Activated naive CD4-positive, alpha-beta T cell treated with Interleukin-2 at 50 U/mL for 16 hours (primary cell): ENCODE data around the gene SDK2.
A peak's percentile ranks its signal among the peaks of the same experiment; 100 is the strongest.

Experiments used
- DNase-seq: peaks from one replicate; pipeline ENCODE4 v3.0.0-alpha.2; 2020

SDK2 gene

DNA sequence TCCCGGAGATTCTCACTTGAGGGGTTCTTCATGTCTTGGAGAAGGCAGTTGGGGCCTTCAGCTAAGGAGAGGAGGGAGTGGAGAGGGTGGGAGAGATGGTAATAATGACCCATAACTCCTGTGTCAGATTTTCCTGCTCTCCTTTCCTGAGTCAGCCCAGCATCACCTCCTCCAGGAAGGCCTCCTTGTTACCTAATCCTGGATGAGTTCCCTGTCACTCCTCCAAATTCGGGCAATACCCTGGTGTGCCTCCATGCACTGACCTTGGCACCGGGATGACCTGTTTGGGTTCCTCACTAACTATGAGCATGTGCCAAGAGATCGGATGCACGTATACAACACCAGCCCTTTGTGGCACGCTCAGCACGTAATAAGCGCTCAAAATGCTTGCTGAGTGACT, 38.8 kb downstream of the SDK2 start:
- DNase-seq, result no peak

DNA sequence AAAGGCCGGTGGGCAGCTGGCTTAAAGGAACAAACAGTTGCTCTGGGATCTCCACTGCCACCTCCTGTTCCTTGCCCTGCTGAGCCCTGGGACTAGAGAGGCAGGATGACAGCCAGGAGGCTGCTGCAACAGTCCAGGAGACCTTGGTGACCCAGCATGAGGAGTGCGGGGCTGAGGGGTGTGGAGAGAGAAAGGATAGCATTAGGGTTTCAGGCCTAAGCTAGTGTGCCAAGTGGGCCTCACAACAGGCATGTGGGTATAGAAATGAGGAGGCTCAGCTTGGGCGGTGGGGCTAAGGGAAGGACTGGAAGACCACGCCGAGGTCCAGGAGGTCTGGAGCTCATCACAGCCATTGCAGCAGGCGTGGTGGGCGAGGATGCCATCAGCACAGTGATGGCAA, 39.8 kb downstream of the SDK2 start:
- no peak for DNase-seq

DNA sequence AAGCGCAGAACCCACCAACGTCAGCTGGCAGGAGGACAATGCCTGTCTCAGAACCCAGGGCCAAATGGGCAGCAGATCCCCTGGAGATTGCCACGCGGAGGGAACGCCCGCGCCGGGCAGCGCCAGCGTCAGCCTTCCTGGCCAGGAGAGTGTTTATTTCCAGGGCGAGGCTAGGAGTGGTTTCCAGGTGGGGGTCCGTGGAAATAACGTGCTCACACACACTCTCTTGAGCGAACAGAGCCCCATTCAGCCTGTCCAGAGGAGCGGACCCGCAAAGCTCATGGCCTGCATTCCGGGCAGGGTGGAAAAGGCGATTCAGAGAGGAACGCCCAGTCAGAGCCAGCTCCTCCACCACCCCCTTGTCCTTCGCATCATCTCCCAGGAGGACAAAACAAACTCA, 40.3 kb downstream of the SDK2 start:
- no peak for DNase-seq

DNA sequence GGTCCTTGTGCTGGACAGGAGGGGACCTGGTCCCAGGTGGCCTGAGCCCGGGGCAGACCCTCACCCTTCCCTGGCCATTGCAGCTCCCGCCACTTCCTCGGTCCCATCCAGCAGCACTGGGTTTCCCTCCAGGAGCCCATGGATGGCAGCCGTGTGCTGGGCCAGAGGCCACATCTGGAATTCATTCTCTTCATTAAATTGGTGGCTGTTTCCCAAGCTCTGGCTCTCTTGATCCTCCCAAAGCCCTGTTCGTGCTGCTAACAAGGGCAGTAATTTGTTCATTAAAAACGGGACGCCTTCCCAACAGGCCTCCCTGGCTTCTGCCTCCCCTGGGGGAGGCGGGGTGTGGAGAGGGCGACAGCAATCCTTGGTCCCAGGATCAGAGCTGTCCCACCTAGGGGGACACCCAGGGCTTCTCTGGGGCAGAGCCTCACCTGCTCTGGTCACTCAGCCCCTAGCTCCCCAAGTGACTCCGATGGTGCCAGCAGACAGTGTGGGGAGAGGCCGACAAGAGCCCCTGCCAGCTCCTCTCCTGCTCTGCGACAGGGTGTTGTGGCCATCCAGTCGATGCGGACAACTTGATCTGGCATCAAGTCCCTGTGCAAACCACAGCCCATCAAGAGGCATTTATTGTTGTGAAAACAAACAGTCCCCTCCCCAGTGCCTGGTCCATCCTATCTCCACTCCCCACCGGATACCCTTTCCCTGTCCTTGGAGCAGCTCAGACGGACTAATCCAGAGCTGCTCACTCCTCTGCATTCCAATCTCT, 44.0 kb downstream of the SDK2 start:
- DNase-seq, result no peak

DNA sequence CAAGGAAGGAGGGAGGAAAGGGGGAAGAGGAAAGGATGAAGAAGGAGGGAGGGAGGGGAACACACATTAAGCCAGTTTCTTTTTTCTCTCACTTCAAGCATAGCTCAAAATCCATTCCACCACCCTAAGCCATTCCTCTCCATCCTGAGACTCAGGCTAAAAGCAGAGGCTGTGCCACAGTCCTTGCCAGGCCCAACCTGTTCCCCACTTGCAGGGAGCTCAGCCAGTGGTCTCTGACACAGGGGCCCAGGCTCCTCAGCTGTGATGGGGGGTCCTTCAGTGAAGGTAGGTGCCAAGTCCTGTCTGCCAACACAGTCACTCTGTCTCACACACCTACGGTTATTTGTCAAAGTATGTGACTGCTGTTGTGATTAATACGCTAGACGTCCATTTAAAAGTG, 44.6 kb downstream of the SDK2 start:
- DNase-seq, result no peak

DNA sequence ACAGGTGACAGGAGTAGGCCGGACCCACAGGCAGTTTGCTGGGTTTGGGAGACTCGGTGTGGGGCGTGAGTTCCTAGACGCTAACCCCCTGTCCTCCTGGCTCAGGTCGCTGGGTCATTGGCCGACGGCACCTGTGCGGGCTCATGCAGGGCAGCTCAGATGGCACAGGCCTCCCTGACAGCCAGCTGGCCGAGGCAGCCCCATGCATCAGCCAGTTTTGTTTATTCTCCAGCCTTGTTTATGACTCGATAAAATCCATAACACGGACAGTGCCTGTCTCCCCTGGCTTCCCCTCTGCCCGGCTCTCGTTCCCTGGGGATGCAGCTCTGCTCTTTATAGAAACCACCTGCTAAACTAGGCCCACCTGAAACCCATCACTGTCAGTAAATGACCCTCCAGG, 46.0 kb downstream of the SDK2 start:
- no peak for DNase-seq

DNA sequence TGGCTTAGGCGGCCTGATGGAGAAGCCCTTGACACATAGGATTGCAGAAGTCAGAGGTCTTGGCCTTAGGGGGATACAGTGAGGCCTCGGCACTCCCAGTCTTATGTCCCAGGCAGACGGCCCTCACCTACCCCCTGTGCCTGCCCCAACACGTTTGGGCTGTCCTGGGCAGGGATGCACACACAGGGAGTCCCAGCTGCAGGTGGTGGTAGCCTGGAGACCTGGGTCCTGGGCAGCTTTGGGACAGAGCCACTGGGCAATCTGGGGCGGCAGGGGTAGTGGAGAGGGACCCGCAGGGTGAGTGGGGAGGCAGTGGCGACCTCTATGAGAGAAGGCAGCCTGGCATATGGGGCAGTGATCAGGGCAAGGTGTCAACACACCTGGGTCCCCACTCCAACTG, 48.3 kb downstream of the SDK2 start:
- no peak for DNase-seq

DNA sequence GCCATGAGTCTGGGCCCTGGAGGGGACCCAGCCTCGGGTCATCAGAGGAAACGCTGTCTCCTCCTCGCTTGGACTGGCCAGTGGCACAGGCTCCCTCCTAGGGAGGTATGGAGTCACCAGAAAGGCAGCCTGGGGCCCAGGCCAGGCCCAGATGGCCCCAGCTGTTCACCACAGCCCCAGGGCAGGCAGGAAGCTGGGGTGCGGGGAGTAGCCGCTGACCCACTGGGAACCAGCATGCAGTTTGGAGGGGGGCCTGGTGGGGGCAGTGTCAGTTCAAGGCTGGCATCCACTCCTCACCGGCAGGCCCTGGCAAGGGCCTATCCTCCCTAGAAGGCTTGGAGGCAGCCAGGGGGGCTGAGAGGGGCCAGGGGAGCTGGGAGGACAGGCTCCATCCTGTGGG, 48.8 kb downstream of the SDK2 start:
- DNase-seq, result no peak

DNA sequence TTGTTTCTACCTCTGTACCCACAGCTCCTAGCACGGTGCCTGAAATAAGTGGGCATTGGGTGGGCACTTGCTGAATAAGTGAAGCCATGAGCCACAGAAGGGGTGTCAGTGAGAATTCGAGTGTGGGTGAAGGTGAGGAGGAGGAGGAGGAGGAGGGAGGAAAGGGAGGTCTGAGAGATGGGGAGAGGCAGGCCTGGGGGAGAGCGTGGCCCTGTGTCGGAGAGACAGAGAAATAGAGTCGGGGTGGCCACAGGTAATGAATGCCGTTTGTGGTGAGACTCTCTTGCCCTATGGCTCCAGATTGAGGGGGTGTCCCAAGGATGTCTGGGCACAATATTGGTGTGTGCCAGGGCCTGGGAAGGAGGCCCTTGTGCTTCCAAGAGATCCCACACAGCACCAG, 49.2 kb downstream of the SDK2 start:
- DNase-seq, result no peak

DNA sequence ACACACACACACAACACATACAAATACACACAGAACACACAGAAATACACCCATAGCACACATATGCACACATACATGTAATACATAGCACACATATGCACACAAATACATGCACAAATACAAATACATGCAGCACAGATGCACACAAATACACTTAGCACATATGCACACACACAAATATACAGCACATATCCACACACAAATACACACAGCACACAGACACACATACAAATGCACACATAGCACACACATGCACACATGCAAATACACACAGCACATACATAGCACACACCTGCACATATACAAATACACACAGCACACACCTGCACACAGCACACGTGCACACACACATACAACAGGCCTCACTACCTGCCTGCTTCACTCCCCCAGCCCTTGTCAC, 49.6 kb downstream of the SDK2 start:
- DNase-seq, result no peak

DNA sequence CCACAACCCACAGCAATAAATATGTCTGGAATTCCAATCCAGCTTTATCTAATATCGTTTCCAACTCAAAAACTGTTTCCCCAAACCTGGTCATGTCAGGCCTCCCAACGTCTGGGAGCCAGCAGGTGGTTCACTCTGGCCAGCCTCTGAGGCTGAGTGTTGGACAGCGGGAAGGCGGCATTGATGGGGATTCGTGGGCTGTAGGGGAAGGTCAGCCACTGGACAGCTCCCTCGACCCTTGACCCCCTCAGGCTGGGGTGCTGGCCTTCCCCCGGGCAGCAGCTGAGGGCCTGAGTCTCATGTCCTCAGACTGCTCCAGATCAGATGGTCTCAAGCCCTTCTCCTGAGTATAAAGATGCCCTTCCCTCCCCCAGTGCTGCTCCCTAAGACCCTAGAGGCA, 50.2 kb downstream of the SDK2 start:
- DNase-seq, result no peak

DNA sequence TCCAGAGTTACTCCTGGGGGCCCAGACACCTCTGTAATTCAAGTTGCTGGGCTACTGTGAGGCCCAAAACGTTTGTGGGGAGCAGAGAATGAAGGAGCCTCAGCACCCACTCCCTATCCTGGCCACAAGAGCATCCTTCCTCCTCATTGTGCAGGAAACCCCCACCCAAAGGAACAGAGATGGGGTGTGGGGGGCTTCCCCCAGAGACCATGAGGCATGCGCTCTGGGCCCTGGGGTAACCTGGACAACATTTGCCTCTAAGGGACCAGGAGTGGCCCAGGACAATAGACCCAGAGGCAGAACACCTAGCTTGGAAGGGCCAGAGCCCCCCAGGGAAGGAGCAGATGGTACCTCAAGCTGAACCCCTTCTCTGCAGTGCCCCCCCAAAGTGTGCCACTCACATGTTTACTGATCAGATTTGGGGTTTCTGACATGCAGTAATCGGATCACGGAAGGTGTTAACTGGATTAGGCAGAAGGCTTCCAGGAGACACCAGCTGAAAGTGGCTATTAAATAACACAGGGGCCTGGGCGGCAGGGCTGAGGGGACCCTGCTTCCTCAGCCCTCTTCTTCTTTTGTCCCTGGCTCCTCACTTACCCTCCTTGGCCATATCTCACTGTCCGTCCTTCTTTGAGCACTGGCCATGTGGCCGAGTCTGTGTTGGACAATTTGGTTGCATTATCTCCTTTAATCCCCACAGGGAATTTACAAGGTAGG, 50.8 kb downstream of the SDK2 start:
- DNase-seq, result no peak

DNA sequence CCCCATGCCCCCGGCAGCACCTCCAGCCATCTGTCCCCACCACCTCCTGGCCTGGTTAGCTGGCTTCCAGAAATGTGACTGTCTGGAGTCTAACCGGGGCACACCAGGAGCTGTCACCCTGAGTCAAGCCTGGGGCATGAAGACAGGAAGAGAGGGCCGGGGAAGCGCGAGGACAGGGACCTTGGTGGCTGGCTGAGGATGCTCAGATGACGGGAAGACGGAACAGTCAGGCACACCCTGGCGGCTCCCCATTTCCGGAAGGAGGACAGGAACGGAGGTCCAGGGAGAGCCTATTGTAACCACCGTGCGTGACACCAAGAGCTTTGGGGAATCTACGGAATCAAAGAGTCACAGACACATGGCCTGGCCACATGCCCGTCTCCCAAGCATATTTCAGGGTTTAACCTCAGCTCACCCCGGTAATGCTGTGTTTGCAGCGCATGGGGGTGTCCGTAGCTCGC, 51.7 kb downstream of the SDK2 start:
- DNase-seq, result peak; percentile 12

DNA sequence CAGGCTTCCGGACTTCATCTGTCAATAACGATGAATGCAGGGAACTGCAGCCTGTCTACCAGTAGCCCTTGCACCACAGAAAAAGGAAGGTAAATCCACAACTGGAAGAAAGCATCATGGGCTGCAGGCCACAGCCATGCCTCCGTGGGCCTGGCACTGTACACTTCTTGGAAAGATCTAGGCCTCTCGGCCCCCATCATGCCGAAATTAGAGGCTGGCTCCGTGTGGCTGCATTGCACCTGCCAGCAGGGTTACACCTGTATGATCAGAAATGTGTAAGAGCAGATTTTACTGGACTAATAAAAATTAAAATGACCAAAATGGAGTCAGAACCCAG, 52.2 kb downstream of the SDK2 start:
- DNase-seq, result no peak

DNA sequence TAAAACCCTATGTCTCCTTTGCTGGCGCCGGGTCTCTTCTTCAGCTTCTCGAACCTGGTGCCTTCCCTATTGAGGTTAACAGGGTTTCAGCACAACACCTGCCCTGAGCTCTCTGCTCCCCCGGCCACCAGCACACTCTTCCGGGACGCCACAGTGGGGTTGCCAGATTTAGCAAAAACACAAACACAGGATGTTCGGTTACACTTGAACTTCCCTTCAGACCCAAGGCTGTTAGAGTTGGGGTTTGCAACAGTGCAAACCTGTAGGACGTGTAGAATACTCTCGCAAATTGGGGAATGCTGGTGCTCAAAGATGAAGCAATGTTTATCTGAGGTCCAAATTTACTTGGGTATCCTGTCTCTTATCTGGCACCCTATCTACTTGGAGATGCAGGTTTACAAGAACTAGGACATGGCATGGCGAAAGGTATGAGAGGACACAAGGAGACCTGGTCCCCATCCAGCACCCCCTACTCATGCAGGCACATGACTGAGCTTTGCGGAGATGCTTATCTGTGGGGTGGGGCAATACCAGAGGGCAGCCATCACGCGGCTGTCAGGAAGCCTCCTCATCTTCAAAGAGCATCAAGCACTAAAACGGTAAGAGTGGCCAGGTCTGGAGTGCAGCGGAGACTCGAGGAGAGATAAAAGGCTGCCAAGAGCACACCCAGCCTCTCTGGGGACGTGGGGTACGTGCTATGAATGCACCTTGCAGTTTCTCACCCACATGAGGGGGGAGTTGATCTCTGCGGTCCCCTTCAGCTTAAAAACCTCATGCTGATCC, 52.8 kb downstream of the SDK2 start:
- peak; percentile 22 for DNase-seq

DNA sequence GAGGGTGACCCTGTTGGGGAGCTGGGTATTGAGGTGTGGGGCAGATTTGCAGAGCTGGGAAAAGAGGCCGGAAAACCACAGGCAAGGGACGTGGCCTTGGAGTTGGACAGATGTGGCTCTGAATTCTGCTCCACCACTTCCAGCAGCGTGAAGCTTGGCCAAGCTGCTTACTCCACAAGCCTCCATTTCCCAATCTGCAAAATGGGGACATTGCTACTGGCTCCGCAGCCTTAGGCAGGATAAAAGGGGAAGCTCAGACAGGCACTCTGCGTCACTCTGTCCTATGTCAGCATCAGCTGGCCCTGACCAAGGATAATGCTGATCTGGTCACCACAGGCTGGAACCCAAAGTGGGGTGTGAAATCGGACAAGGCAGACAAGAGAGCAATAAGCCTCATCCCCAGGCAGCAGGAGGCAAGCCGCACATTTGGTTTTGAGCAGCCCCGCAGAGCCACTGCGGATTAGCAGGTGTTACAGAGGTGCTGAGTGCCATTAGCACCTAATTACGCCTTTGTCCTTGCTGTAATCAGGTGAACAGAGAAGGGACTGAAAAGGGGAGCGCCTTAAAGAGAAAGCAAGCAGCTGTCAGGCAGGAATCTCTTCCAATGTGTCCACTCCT, 54.8 kb downstream of the SDK2 start:
- no peak for DNase-seq

DNA sequence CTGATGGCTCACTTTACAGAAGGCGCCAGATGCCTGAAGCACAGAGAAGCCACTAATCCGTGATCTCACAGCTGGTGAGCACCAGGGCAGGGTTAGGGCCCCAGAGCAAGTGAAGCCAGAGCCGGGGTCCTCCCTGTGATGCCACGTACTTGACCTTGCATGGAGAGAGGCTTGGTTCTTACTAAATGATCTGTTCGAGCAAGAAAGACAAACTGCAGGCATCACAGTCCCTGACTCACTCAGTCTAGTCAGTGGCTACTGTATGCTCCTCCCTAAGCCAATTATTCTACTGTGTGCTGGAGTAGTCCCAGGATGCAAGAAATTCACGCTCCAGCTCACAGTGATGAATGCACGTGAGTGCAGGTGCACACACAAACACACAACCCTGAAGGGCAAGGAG, 55.4 kb downstream of the SDK2 start:
- DNase-seq, result no peak

DNA sequence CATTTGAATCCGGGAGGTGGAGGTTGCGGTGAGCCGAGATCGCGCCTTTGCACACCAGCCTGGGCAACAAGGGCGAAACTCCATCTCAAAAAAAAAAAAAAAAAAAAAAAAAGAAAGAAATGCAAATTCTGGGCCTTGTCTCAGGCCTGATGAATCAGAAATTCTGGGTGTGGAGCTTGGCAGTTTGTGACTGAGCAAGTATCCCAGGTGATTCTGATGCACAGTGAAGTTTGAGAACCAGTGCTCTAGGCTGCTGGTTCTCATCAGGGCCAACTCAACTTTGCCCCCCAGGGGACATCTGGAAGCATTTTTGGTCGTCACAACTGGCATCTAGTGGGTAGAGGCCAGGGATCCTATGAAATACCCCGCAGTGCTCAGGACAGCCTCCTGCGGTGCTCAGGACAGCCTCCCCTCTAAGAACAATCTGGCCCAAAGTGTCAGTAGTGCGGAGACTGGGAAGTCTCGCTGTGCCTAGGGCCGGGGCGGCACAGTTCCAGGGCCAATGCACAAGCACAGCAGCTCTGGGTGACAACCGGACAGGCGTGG, 55.9 kb downstream of the SDK2 start:
- DNase-seq, result no peak

DNA sequence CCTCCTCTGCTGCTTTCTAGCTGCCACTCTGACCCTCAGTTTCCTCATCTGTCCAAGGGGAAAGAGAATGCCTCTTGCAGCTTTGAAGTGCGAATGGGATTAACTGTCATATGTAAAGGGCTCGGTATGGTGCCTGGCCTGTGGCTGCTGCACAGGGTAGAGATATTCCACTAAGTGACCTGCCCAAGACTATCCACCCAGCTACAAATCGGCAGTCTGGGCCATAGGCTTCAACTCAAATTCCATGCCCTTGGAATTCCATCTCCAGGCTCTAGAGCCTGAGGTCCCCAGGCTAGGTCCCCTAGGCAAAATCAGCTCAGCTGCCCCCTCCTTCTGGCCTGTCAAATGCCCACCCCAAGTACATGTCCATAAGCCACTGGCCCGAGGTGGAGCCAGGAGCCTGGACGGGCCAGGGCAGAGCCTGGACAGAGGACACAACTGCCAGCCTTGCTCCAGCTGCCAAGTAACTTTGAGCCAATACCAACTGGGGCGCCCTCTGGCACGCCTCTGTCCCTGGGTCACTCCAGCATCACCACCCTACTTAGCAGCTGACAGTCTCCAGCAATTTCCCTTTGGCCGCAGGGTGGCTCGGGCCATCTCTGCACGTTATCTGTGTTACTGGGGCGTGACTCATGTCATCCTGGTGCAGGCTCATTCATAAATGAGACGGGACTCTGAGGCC, 57.2 kb downstream of the SDK2 start:
- no peak for DNase-seq

DNA sequence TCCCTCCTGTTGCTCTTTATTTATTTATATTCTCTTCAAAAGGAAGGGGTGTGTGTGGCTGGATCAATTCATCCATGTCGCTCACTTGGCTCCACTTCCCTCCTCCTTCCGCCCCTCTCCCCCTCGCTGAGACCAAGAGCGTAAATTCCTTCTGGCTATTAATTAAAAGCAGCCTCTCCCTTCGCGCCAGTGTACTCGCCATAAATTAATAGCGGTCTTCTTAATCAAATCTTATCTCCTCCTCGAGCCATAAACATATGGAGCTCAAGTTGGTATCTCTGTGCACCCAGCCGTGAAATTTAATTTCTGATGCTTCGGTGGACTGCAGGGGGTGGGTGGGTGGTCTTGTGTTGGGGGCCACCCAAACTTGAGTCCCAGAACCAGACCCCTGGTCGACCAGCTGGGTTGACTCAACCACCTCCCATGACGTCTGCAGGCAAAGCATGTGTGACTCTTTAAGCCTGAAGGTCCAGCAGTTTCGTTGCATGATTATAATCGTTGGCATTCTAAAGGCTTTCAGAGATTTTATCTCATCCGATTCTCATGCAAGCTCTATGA, 57.9 kb downstream of the SDK2 start:
- DNase-seq, result no peak

DNA sequence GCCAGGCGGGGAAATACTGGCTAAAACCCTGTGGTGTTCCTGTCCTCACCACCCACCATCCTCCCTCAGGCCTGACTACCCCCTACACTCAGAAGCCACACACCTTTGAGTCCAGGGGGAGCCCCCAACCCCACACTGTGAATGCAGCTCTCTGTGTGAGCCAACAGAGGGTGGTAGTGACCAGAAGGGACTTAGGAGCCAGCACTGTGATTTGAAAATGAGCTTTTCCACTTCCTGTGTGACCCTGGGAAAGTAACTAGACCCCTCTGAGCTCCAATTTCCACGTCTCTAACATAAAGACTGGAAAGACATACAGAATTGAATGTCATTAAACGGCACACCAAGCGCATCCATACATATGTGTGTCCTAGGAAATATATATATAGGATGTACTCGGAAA, 58.7 kb downstream of the SDK2 start:
- no peak for DNase-seq

DNA sequence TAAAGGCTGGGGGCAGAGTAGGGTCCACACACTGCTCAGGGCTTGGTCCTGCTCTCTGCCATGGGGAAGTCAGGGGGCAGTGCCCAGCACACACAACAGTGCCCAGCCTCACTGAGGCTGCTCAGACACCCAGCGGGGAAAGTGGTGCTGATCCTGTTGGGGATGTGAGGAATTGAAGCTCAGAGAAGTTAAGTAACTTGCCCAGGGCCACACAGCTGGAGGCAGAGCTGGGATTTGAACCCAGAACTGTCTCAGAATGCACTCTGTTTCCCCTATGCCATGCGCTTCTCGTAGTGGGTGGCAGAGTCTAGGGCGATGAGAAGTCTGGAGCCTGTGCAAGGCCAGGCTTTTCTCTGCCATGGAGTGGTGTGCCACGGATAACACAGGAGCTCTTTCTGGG, 59.3 kb downstream of the SDK2 start:
- DNase-seq, result no peak
